Right lobe of liver (tissue), 4 donors: ENCODE measurements around the gene RNF44.

Source experiments
- CTCF ChIP-seq, 4 donors: fragments of 200-600 bp in 3 of 4; fragments of 450-650 bp in 1 of 4; IDR thresholded peaks; one replicate each; pipeline versions ENCODE4 v1.5.1 to v1.8.0; 2016 to 2022; ENCODE audit warnings: antibody characterized with exemption in 4 of 4, mild to moderate bottlenecking in 2 of 4
- POLR2A ChIP-seq: fragments of 450-650 bp; IDR thresholded peaks from one replicate; pipeline ENCODE4 v1.6.1; 2017; ENCODE audit warnings: antibody characterized with exemption, mild to moderate bottlenecking
- donor health status: DM: no; HTN: no; CAD: no.
- donor health status: DM: no; HTN: no; CAD: no.
- donor health status: DM: no; HTN: yes; CAD: no.

GRCh38 chr5:176536132-176536901, 885 bp downstream of the RNF44 start:
- TF ChIP-seq CTCF (IDR thresholded peaks at IDR 0.05) (no peak), POLR2A (no peak)
